GM19372 (cell line): ENCODE results near the gene KCNJ9.

ENCODE experiments used
- ATAC-seq: cut with Tn5 transposase; IDR thresholded peaks from one replicate; pipeline ENCODE4 v1.9.1; 2021; ENCODE audit warnings: mild to moderate bottlenecking, low read depth, moderate library complexity; ENCODE audit not compliant: unreplicated experiment

The KCNJ9 gene

GRCh38 chr1:160064746-160065145, 16.6 kb upstream of the KCNJ9 start:
- no peak for ATAC-seq

GRCh38 chr1:160066829-160067745, 14.3 kb upstream of the KCNJ9 start:
- no peak for ATAC-seq

GRCh38 chr1:160068225-160068624, 13.1 kb upstream of the KCNJ9 start:
- ATAC-seq, result no peak

GRCh38 chr1:160069460-160070231, 11.7 kb upstream of the KCNJ9 start, which contains the start of gene KCNJ10:
KCNJ10 (minus strand) TSS chr1:160070160; CDS start chr1:160042532, 27,628 bp downstream.
- ATAC-seq, result no peak

GRCh38 chr1:160070243-160071163, 10.8 kb upstream of the KCNJ9 start:
- no peak for ATAC-seq

GRCh38 chr1:160071289-160071688, 10.0 kb upstream of the KCNJ9 start:
- no peak for ATAC-seq

GRCh38 chr1:160074865-160075264, 6.5 kb upstream of the KCNJ9 start:
- no peak for ATAC-seq

- ATAC-seq, result no peak
Observed at GRCh38 chr1:160075836-160076235, 5.5 kb upstream of the KCNJ9 start.

- no peak for ATAC-seq
Observed at GRCh38 chr1:160076295-160076694, 5.0 kb upstream of the KCNJ9 start.

- no peak for ATAC-seq
Observed at GRCh38 chr1:160077486-160077885, 3.9 kb upstream of the KCNJ9 start.

- ATAC-seq, result no peak
Observed at GRCh38 chr1:160078512-160079195, 2.7 kb upstream of the KCNJ9 start.

GRCh38 chr1:160079448-160079847, 1.9 kb upstream of the KCNJ9 start:
- no peak for ATAC-seq

GRCh38 chr1:160080381-160081100, 797 bp upstream of the KCNJ9 start:
- ATAC-seq, result no peak

- no peak for ATAC-seq
Observed at GRCh38 chr1:160082487-160082886, 1.1 kb downstream of the KCNJ9 start.

- ATAC-seq, result no peak
Observed at GRCh38 chr1:160082926-160083325, 1.6 kb downstream of the KCNJ9 start.

GRCh38 chr1:160083968-160084770, 2.8 kb downstream of the KCNJ9 start:
- ATAC-seq, result peak; percentile 62

- ATAC-seq, result no peak
Observed at GRCh38 chr1:160084771-160085321, 3.5 kb downstream of the KCNJ9 start.
